ENCODE measurements around the gene CIROP. TPM values are rescaled to one million over a fixed set of nuclear protein-coding genes. Genes with fewer than 3 reads are reported as not detected.
A peak's percentile ranks its signal among the peaks of the same experiment; 100 is the strongest.

Gene CIROP
- total RNA-seq (not detected), polyA plus RNA-seq (not detected)
- long read RNA-seq, donor 1 = 0 reads
- long read RNA-seq, donor 2, partial matches to known transcripts = 0 of 1 reads
- long read RNA-seq, donor 2, other reads (novel, unspliced or antisense) = 1 of 1 reads
- long read RNA-seq, donor 3 = 0 reads

- 62 to 77% (median 71%) methylated on average over 11 of the region's 11 CpGs for WGBS, 4 donors
- no peaks in the 10 kb centered on the region for H3K27me3 ChIP-seq
- no peaks in the 10 kb centered on the region for H3K9me3 ChIP-seq
- H3K36me3 ChIP-seq = peaks cover 0 to 1% (median 0%) of the 10 kb centered on the region in 9 donors
- DNase-seq (no peak), ATAC-seq (no peak)
- no peak within 1 kb of the TSS for H3K4me3 ChIP-seq
- intact Hi-C loops (cut with DNase I) = loop anchor here in 3 of 10 donors (5.0 kb wide), 1 partner anchor 32 kb away; no protein-coding TSS in a partner anchor
- no peak for TF ChIP-seq POLR2A (IDR thresholded peaks at IDR 0.05)
- no peak for TF ChIP-seq CTCF (IDR thresholded peaks at IDR 0.05)
- no peak within 1 kb of the TSS for H3K27ac ChIP-seq
- H3K4me1 ChIP-seq = peaks cover 0 to 4% (median 0%) of the 10 kb centered on the region in 12 donors
Measured at GRCh38 chr14:23104591-23105347, at the start of gene CIROP. Gene CIROP, minus strand, starts transcription at chr14:23104989. Its CDS starts 69 bp downstream, at chr14:23104920.

GRCh38 chr14:23153851-23154796 lies 49.3 kb upstream of the CIROP start:
- Histone ChIP-seq H3K27ac (peak overlapping the region; percentile 81 to 96 (median 90)), H3K9me3 (no peaks in the 10 kb centered on the region), H3K4me1 (peaks cover 6 to 38% (median 29%) of the 10 kb centered on the region in 12 donors), H3K36me3 (no peaks in the 10 kb centered on the region), H3K4me3 (peak overlapping the region in 11 of 12 donors; percentile 0 to 52 (median 38)), H3K27me3 (no peaks in the 10 kb centered on the region)
- DNase-seq = peak; percentile 89 to 96 (median 92)
- ATAC-seq = peak; percentile 86 to 93 (median 91)
- intact Hi-C loops (cut with DNase I) = loop anchor here in 1 of 10 donors (1.0 to 2.0 kb wide), 3 partner anchors 12 to 31 kb away; partner anchors contain the start of gene SLC7A8
- 11 to 18% (median 15%) methylated on average over 22 to 28 of the region's 28 CpGs for WGBS, 4 donors
- peak in 1 of 2 donors; percentile 78 for TF ChIP-seq POLR2A (IDR thresholded peaks at IDR 0.05)
- no peak for TF ChIP-seq CTCF (IDR thresholded peaks at IDR 0.05)

- ATAC-seq = no peak
- TF ChIP-seq CTCF (IDR thresholded peaks at IDR 0.05) = no peak
- no peak for TF ChIP-seq POLR2A (IDR thresholded peaks at IDR 0.05)
- Histone ChIP-seq H3K36me3 (no peaks in the 10 kb centered on the region), H3K27ac (peak overlapping the region in 1 of 12 donors; percentile 89), H3K4me3 (no peak overlapping the region), H3K27me3 (no peaks in the 10 kb centered on the region), H3K4me1 (peaks cover 6 to 49% (median 31%) of the 10 kb centered on the region in 12 donors), H3K9me3 (no peaks in the 10 kb centered on the region)
- intact Hi-C loops (cut with DNase I) = no loop called here
- no peak for DNase-seq
- WGBS, 4 donors = 73 to 87% (median 86%) methylated on average over 2 of the region's 2 CpGs
Measured at GRCh38 chr14:23151342-23151741, 46.6 kb upstream of the CIROP start.

Data from heart left ventricle (tissue), 16 donors.